NCI-H2196 treated with DMSO at 0.1 percent for 48 hours (cell line): ENCODE measurements around the gene CIAO2B.
"Not testable (repeated sequence)": the region's sequence is repeated elsewhere in the genome, so short reads cannot be mapped to it uniquely, and the experiment has no call there.

Experiments
- DNase-seq: peaks from one replicate; lab custom pipeline; 2025; ENCODE audit not compliant: unreplicated experiment; lab: John Stamatoyannopoulos, UW

The CIAO2B gene

DNA sequence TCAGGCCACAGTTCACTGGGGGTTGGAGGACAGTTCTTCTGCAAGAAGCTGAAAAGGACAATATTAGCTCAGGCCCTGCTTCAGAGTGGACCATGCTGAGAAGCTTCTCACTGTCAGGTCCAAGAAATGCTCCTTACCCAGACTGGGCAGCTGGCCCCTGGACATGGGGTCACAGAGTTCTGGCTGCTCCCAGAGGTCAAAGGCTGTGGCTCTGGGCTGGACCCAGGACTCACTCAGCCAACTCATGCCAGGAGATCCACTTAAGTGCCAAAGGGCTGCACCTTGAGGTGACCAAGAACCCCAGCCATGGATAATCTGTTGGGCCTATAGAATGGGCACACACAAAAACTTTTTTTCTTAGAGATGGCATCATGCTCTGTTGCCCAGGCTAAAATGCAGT lies 5.2 kb upstream of the CIAO2B start:
- DNase-seq = no peak

- DNase-seq = no peak
These were observed 3.6 kb upstream of the CIAO2B start for GRCh38 chr16:66937725-66938337.

DNA sequence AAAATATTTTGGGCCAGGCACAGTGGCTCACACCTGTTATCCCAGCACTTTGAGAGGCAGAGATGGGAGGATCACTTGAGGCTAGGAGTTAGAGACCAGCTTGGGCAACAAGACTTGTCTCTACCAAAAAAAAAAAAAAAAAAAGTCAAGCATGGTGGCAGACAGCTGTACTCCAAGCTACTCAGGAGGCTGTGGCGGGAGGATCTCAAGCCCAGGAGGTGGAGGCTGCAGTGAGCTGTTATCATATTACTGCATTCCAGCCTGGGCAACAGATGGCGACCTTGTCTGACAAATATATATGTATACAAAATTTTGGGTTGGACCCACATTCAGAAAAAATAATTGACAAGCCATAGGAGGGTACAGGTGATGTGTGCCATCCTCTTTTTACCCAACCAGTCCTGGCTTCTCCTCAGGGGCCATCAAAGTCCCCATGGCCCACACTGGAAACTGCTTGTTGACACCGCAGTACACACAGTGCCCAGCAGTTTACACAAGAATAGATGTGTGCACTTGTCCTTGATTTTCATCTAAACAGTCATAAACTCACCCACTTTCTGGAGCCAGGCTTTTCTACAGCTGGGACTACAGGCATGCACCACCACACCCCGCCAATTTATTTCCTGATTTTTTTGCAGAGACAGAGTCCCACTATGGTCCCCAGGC lies 2.8 kb upstream of the CIAO2B start:
- no peak for DNase-seq

- no peak for DNase-seq
These were observed 2.3 kb upstream of the CIAO2B start for GRCh38 chr16:66936462-66936861.

GRCh38 chr16:66935314-66936011 lies 1.3 kb upstream of the CIAO2B start, which contains the start of gene CES2:
TSS of gene CES2 (plus strand) at chr16:66935516. CDS start at chr16:66935636, 120 bp downstream.
- no peak for DNase-seq

GRCh38 chr16:66934839-66935313 lies 674 bp upstream of the CIAO2B start:
- not testable (repeated sequence) for DNase-seq

DNA sequence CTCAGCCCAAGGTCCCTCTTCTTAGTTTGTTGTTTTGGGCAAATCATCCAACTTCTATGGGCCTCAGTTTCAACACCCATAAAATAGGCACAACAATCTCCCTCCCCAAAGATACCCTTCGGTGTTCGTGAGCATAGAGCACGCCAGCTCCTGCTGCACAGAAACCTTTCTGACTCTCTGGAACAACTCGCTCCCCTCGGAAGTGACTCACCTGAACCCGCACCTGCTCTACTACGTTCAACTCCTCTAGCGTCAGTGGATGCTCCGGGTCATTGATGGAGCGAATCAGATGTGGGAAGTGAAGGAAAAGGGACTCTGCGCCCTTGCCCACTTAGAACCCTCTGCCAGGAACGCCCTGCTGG lies 445 bp downstream of the CIAO2B start:
- DNase-seq = no peak

- no peak for DNase-seq
These were observed 2.1 kb downstream of the CIAO2B start for GRCh38 chr16:66932076-66932475.

- DNase-seq = no peak
These were observed 2.5 kb downstream of the CIAO2B start for GRCh38 chr16:66931665-66932064.

GRCh38 chr16:66930189-66930588 lies 4.0 kb downstream of the CIAO2B start:
- peak; percentile 17 for DNase-seq

GRCh38 chr16:66928702-66929388 lies 5.4 kb downstream of the CIAO2B start:
- no peak for DNase-seq

DNA sequence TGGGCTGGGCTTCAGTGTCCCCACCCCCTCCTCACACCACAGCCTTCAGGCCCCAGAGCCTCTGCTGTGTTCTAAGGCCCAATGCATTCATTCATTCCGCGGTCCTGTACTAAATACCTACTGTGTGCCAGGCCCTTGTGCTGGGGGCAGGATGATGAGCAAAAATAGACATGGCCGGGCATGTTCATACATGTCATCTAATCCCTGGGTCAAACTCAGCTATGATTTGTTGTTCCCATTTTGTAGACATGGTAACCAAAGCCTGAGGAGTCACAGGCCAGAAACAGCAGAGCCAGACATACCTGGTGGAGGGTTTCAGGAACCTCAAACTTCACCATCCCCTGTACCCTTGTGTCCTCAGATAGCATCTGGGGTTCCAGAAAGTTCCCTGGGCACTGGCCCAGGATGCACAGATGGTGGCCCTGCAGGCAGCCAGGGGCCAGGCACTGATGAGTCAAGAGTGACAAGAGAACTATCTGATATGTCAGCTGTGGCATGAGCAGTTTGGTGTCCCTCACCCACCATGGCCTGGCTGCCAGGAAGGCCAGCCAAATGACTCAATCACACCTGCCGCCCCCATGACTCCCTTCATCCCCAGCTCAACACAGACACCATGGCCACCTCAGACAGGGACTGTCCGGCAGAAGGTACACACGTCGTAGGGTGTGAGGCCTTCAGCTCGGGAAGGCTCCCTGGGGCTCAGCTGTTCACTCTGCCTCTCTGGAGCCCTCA lies 6.1 kb downstream of the CIAO2B start:
- peak; percentile 13 for DNase-seq

GRCh38 chr16:66926961-66927436 lies 7.2 kb downstream of the CIAO2B start:
- peak; percentile 53 for DNase-seq

DNA sequence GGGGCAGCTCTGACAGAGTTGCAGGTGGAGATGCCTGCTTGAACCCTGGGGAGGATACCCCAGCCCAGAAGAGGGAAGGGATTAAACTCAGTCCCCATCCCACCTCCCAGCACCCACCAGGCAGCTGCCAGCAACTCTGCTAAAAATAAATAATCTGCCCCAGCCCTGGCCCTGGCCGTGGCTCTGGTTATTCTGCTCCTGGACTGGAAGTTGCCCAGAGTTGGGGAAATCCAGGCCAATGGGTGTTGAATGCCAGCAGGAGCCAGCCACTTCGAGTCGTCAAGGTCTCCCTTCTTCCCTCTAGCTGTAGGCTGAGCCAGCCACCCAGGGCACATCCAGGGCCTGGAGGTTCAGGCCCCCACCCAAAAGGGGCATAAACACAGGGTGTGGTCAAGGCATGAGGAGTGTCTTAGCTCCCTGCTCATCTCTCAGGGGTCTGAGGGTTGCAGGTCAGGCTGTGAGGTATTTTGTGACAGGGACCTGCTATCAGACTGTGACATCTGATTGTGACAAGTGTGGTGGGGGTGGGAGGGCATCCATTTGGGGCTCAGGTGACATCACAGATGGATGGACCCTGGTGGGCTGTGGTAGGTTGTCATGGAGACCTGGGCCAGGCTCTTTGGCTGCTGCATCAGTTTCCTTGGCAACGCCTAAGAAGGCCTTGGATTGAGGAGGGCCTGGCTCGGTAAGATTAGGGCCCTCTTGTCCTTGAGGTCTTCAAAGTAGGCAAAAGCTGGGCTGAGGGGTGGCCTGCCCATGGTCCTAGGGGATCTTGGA lies 7.8 kb downstream of the CIAO2B start:
- DNase-seq = no peak

DNA sequence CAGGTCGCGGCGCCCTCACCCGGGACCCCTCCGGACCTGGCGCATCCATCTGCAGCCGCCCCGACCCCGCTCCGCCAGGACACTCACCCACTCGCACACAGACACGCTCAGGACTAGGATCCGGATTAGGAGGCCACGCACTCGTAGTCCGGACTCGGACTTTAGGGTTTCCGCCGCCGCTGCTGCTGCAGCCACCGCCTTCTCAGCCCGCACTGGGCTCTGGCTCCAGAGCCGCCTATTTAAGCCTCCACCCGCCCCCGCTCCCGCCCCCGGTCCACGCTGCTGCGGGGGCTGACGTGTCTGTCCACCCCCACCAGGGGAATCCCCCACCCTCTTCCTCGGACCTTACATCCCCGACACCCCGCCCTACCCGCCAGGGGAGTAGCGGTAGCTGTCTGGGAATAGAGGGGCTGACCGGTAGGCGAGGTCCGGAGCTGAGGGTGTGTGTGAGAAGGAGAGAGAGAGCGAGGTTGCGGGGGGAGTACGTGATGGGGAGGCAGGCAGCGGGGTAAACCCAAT lies 8.8 kb downstream of the CIAO2B start, which contains the start of gene RRAD:
RRAD (minus strand) TSS at position 214 of the 519 bp plus-strand sequence. CDS start 356 bp downstream, outside the sequence.
- no peak for DNase-seq

DNA sequence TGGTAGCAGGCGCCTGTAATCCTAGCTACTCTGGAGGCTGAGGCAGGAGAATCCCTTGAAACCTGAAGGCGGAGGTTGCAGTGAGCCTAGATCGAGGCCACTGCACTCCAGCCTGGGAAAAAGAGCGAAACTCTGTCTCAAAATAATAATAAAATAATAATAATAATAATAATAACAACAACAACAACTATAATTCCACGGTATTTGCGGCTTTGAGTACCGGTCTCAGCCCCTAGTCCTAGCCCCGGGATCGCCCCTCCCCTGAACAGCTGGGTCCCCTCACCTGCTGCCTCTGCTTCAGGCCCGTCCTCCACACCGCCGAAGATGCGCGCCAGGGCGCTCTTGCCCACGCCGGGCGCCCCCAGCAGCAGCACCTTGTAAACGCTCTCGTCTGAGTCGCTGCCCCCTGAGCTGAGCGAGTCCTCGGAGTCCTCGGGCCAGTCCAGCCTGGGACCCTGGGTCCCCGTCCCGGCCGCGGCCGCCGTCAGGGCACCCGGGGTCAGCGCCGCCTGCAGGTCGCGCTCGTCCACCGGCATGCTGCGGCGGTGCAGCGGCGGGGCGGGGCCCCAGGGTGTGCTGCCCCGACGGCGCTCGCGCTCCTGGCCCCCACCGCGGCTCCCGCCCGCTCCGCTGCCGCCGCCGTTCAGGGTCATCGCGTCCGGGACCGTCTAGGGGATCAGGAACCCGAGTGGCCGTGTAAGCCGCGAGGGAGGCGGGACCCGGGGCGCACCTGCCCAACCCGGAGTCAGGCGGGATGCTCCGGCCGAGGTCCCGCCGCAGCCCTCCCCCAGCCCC lies 9.5 kb downstream of the CIAO2B start:
- DNase-seq = no peak

GRCh38 chr16:66923866-66924265 lies 10.3 kb downstream of the CIAO2B start:
- peak; percentile 39 for DNase-seq

DNA sequence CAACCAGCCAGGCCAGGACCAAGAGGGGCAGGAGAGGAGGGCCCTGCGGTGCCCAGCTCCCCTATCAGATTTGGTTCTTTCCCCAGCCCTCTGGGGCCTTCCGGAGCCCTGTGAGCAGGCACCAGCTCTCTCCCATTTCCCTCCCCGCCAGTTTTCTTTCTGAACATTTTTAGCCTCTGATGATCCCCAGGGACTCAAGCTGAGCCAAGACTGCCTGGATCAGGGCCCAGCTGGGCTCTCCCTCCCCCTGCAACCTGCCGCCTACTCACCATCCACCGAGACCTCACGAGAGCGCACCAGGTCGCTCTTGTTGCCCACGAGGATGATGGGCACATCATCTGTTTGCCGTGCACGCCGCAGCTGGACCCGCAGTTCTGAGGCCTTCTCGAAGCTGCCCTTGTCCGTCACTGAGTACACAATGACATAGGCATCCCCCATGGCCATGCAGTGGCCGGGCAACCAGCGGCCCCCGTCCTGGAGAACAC lies 10.9 kb downstream of the CIAO2B start:
- peak; percentile 3 for DNase-seq
